ENCODE results near the gene GATC. TPM values are rescaled to one million over a fixed set of nuclear protein-coding genes. Genes with fewer than 3 reads are reported as not detected.

The GATC gene
- total RNA-seq, 4 donors from 2014 or later = 17.5 to 27.8 (median 21.0) TPM

DNA sequence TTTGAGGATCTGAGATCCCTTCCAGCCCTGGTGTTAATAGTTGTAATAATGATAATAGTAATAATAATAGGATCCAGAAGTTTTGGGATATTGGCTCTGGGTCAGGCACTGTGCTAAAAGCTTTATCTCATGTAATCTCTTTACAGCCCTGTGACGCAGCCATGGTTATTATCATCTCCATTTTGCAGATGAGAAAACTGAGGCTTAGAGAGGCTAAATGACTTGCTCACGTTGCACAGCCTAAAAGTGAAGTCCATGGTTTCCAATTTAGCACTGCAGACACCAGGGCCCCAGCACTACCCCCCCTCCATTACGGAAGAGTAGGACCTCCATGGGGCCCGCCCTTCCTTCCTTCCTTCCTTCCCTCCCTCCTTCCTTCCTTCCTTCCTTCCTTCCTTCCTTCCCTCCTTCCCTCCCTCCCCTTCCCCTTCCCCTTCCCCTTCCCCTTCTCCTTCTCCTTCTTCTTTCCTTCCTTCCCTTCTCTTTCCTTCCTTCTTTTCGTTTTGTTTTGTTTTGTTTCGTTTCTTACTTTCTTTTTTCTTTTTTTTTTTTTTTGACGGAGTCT is 23.3 kb upstream of the GATC start:
- H3K36me3 ChIP-seq = no peaks in the 10 kb centered on the region
- H3K27me3 ChIP-seq = peaks cover 3% of the 10 kb centered on the region
- no peaks in the 10 kb centered on the region for H3K4me1 ChIP-seq
- H3K9me3 ChIP-seq = no peaks in the 10 kb centered on the region
- no peak overlapping the region for H3K27ac ChIP-seq
- 67% methylated on average over 7 of the region's 7 CpGs for WGBS
- H3K4me3 ChIP-seq = no peak overlapping the region
- no peak for DNase-seq (ENCODE audit: low spot score in 2 of 2)
- TF ChIP-seq POLR2A (IDR thresholded peaks at IDR 0.05) = no peak
- TF ChIP-seq, protein P1, sequence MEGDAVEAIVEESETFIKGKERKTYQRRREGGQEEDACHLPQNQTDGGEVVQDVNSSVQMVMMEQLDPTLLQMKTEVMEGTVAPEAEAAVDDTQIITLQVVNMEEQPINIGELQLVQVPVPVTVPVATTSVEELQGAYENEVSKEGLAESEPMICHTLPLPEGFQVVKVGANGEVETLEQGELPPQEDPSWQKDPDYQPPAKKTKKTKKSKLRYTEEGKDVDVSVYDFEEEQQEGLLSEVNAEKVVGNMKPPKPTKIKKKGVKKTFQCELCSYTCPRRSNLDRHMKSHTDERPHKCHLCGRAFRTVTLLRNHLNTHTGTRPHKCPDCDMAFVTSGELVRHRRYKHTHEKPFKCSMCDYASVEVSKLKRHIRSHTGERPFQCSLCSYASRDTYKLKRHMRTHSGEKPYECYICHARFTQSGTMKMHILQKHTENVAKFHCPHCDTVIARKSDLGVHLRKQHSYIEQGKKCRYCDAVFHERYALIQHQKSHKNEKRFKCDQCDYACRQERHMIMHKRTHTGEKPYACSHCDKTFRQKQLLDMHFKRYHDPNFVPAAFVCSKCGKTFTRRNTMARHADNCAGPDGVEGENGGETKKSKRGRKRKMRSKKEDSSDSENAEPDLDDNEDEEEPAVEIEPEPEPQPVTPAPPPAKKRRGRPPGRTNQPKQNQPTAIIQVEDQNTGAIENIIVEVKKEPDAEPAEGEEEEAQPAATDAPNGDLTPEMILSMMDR (IDR thresholded peaks at IDR 0.05) = no peak
- TF ChIP-seq POLR2AphosphoS5 (IDR thresholded peaks at IDR 0.05) = no peak
- TF ChIP-seq EP300 (IDR thresholded peaks at IDR 0.05) = no peak

DNA sequence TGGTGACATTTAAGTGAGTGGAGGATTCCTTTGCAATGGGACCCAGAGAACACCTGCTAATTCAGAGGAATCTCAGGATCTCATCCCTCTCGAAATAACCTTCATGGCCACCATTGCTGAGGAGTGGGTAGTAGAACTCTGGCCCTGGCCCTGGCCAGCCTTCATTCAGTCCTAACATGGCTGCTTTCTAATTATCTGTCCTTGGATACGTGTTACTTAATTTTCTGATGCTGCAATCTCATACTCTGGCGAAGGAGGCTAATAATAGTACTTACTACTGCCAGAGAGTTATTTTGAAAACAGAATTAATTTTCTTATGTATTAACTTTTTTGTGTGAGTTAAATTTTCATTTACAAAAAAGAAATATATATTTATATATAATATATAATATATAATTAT is 20.4 kb upstream of the GATC start:
- 83% methylated on average over 3 of the region's 3 CpGs for WGBS
- Histone ChIP-seq H3K4me3 (no peak overlapping the region), H3K9me3 (no peaks in the 10 kb centered on the region), H3K27ac (no peak overlapping the region), H3K27me3 (no peaks in the 10 kb centered on the region), H3K36me3 (no peaks in the 10 kb centered on the region), H3K4me1 (peaks cover 2% of the 10 kb centered on the region)
- DNase-seq (ENCODE audit: low spot score in 2 of 2) = no peak
- TF ChIP-seq POLR2AphosphoS5 (IDR thresholded peaks at IDR 0.05) (no peak), EP300 (IDR thresholded peaks at IDR 0.05) (no peak), POLR2A (IDR thresholded peaks at IDR 0.05) (no peak)
- TF ChIP-seq, protein P1 (IDR thresholded peaks at IDR 0.05) = no peak

DNA sequence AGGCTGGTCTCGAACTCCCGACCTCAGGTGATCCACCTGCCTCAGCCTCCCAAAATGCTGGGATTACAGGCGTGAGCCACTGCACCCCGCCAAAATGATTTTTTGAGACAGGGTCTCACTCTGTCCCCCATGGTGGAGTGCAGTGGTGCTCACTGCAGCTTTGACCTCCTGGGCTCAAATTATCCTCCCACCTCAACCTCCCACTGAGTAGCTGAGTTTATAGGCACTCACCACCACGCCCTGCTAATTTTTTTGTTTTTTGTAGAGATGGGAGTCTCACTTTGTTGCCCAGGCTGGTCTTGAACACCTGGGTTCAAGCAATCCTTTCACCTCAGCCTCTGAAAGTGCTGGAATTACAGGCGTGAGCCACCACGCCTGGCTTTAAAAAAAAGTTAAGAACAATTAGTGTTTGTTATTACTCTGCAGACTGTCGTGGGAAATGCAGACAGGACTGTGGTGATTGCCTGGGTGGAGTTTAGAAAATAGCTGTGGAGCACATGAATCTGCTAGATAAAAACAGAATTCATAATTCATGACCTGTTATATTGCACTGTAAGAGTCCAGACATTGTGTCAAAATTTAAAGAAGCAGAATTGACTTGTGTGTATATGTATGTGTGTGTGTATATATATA is 17.5 kb upstream of the GATC start:
- no peak for DNase-seq (ENCODE audit: low spot score in 2 of 2)
- H3K27ac ChIP-seq = no peak overlapping the region
- no peak overlapping the region for H3K4me3 ChIP-seq
- no peak for TF ChIP-seq EP300 (IDR thresholded peaks at IDR 0.05)
- TF ChIP-seq POLR2AphosphoS5 (IDR thresholded peaks at IDR 0.05) = no peak
- TF ChIP-seq POLR2A (IDR thresholded peaks at IDR 0.05) = no peak
- TF ChIP-seq, protein P1 (IDR thresholded peaks at IDR 0.05) = no peak
- peaks cover 2% of the 10 kb centered on the region for H3K4me1 ChIP-seq
- no peaks in the 10 kb centered on the region for H3K27me3 ChIP-seq
- 55% methylated on average over 8 of the region's 8 CpGs for WGBS
- H3K9me3 ChIP-seq = no peaks in the 10 kb centered on the region
- no peaks in the 10 kb centered on the region for H3K36me3 ChIP-seq

DNA sequence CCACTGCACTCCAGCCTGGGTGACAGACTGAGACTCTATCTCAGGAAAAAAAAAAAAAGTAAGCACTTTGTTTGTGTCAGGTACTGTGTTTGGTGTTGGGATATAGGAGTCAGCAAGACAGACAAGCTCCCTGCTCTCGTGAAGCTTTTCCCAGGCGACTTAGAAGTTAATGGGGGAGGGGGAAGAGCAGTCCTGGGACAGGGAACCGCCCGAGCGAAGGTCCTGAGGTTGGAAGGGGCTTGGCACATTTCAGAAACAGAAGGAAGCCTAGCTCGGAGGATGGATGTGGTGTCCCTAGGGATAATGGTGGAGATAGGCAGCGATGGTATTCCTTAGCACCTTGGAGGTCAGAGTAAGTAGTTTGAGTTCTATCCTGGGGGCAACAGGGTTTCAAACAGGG is 16.9 kb upstream of the GATC start:
- H3K4me3 ChIP-seq = no peak overlapping the region
- no peak for DNase-seq (ENCODE audit: low spot score in 2 of 2)
- H3K27ac ChIP-seq = no peak overlapping the region
- TF ChIP-seq POLR2A (IDR thresholded peaks at IDR 0.05) = no peak
- TF ChIP-seq EP300 (IDR thresholded peaks at IDR 0.05) = no peak
- TF ChIP-seq POLR2AphosphoS5 (IDR thresholded peaks at IDR 0.05) = no peak
- TF ChIP-seq, protein P1 (IDR thresholded peaks at IDR 0.05) = no peak
- WGBS = 65% methylated on average over 7 of the region's 7 CpGs
- H3K9me3 ChIP-seq = no peaks in the 10 kb centered on the region
- H3K27me3 ChIP-seq = no peaks in the 10 kb centered on the region
- no peaks in the 10 kb centered on the region for H3K36me3 ChIP-seq
- peaks cover 2% of the 10 kb centered on the region for H3K4me1 ChIP-seq

DNA sequence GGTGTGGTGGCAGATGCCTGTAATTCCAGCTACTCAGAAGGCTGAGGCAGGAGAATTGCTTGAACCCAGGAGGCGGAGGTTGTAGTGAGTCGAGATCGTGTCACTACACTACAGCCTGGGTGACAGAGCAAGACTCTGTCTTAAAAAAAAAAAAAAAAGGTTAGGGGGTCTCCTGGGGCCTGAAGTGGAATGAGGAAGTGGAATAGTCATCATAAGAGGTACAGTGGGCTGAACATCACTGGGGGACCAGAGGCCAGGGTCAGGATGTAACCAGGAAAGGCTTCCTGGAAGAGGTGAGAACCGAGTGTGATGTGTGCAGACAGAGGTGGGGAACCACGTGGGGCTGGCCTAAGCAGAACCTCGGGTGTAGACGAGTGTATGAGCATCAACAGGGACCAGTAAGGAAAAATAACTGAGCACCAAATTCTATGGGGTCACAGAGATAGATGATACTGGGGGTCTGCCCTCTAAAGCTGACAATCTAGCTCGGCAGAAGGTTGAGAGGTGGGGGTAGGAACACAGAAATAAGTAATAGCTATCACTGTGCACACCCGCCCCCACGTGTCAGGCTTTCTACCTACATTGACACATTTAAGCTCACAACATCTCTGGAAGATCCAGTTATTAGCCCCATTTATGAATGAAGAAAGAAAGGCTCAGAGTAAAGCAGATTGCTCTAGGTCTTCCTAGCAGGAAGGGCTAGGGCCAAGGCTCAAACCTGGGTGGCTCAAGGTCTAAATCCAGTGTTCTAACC is 13.3 kb upstream of the GATC start:
- 60% methylated on average over 9 of the region's 10 CpGs for WGBS
- Histone ChIP-seq H3K36me3 (no peaks in the 10 kb centered on the region), H3K27ac (no peak overlapping the region), H3K9me3 (no peaks in the 10 kb centered on the region), H3K27me3 (no peaks in the 10 kb centered on the region), H3K4me3 (no peak overlapping the region), H3K4me1 (peaks cover 6% of the 10 kb centered on the region)
- TF ChIP-seq, protein P1 (IDR thresholded peaks at IDR 0.05) = no peak
- TF ChIP-seq POLR2A (IDR thresholded peaks at IDR 0.05) = no peak
- no peak for DNase-seq (ENCODE audit: low spot score in 2 of 2)
